Measurements from ENCODE around the gene NABP2.
A peak's percentile ranks its signal among the peaks of the same experiment; 100 is the strongest.

NABP2 gene

GRCh38 chr12:56202366-56202765 is 21.8 kb upstream of the NABP2 start:
- Mint-ChIP-seq H3K4me1 (ENCODE audit: low read depth) (peaks cover 2% of the 10 kb centered on the region), H3K4me3 (no peak overlapping the region), H3K36me3 (ENCODE audit: low read depth) (peaks cover 25% of the 10 kb centered on the region), H3K9me3 (no peaks in the 10 kb centered on the region), H3K27ac (no peak overlapping the region), H3K27me3 (no peaks in the 10 kb centered on the region)
- DNase-seq: no peak

GRCh38 chr12:56202838-56203237 is 21.3 kb upstream of the NABP2 start:
- Mint-ChIP-seq H3K4me3 (no peak overlapping the region), H3K36me3 (ENCODE audit: low read depth) (peaks cover 30% of the 10 kb centered on the region), H3K9me3 (no peaks in the 10 kb centered on the region), H3K27me3 (no peaks in the 10 kb centered on the region), H3K4me1 (ENCODE audit: low read depth) (peaks cover 2% of the 10 kb centered on the region), H3K27ac (no peak overlapping the region)
- no peak for DNase-seq

GRCh38 chr12:56204275-56204674 is 19.9 kb upstream of the NABP2 start:
- H3K4me1 Mint-ChIP-seq (ENCODE audit: low read depth): peaks cover 2% of the 10 kb centered on the region
- peaks cover 39% of the 10 kb centered on the region for H3K36me3 Mint-ChIP-seq (ENCODE audit: low read depth)
- H3K4me3 Mint-ChIP-seq: no peak overlapping the region
- no peak overlapping the region for H3K27ac Mint-ChIP-seq
- no peaks in the 10 kb centered on the region for H3K27me3 Mint-ChIP-seq
- H3K9me3 Mint-ChIP-seq: no peaks in the 10 kb centered on the region
- no peak for DNase-seq

- Mint-ChIP-seq H3K27me3 (no peaks in the 10 kb centered on the region), H3K9me3 (no peaks in the 10 kb centered on the region), H3K36me3 (ENCODE audit: low read depth) (peaks cover 49% of the 10 kb centered on the region), H3K4me3 (no peak overlapping the region), H3K27ac (no peak overlapping the region), H3K4me1 (ENCODE audit: low read depth) (peaks cover 2% of the 10 kb centered on the region)
- DNase-seq: no peak
These were observed 18.7 kb upstream of the NABP2 start for GRCh38 chr12:56205445-56205844.

- peaks cover 2% of the 10 kb centered on the region for H3K4me1 Mint-ChIP-seq (ENCODE audit: low read depth)
- no peak overlapping the region for H3K4me3 Mint-ChIP-seq
- peak overlapping the region; percentile 27 for H3K27ac Mint-ChIP-seq
- H3K36me3 Mint-ChIP-seq (ENCODE audit: low read depth): peaks cover 59% of the 10 kb centered on the region
- DNase-seq: peak; percentile 40
- H3K9me3 Mint-ChIP-seq: no peaks in the 10 kb centered on the region
- H3K27me3 Mint-ChIP-seq: no peaks in the 10 kb centered on the region
These were observed 17.5 kb upstream of the NABP2 start for GRCh38 chr12:56206452-56207166.

GRCh38 chr12:56208006-56208405 is 16.1 kb upstream of the NABP2 start:
- Mint-ChIP-seq H3K4me3 (no peak overlapping the region), H3K36me3 (ENCODE audit: low read depth) (peaks cover 73% of the 10 kb centered on the region), H3K4me1 (ENCODE audit: low read depth) (peaks cover 11% of the 10 kb centered on the region), H3K9me3 (no peaks in the 10 kb centered on the region), H3K27ac (no peak overlapping the region), H3K27me3 (no peaks in the 10 kb centered on the region)
- DNase-seq: no peak

- H3K9me3 Mint-ChIP-seq: no peaks in the 10 kb centered on the region
- no peaks in the 10 kb centered on the region for H3K27me3 Mint-ChIP-seq
- peak overlapping the region; percentile 69 for H3K27ac Mint-ChIP-seq
- DNase-seq: no peak
- no peak overlapping the region for H3K4me3 Mint-ChIP-seq
- H3K36me3 Mint-ChIP-seq (ENCODE audit: low read depth): peaks cover 83% of the 10 kb centered on the region
- H3K4me1 Mint-ChIP-seq (ENCODE audit: low read depth): peaks cover 16% of the 10 kb centered on the region
These were observed 11.8 kb upstream of the NABP2 start for GRCh38 chr12:56212361-56212760.

GRCh38 chr12:56213878-56214277 is 10.3 kb upstream of the NABP2 start:
- Mint-ChIP-seq H3K9me3 (no peaks in the 10 kb centered on the region), H3K36me3 (ENCODE audit: low read depth) (peaks cover 73% of the 10 kb centered on the region), H3K4me1 (ENCODE audit: low read depth) (peaks cover 16% of the 10 kb centered on the region), H3K4me3 (no peak overlapping the region), H3K27me3 (no peaks in the 10 kb centered on the region), H3K27ac (peak overlapping the region; percentile 20)
- no peak for DNase-seq

GRCh38 chr12:56216461-56216860 is 7.7 kb upstream of the NABP2 start:
- Mint-ChIP-seq H3K9me3 (no peaks in the 10 kb centered on the region), H3K4me1 (ENCODE audit: low read depth) (peaks cover 25% of the 10 kb centered on the region), H3K27me3 (no peaks in the 10 kb centered on the region), H3K36me3 (ENCODE audit: low read depth) (peaks cover 57% of the 10 kb centered on the region), H3K4me3 (no peak overlapping the region), H3K27ac (no peak overlapping the region)
- DNase-seq: no peak

- DNase-seq: no peak
- Mint-ChIP-seq H3K36me3 (ENCODE audit: low read depth) (peaks cover 42% of the 10 kb centered on the region), H3K4me3 (peak overlapping the region; percentile 25), H3K9me3 (no peaks in the 10 kb centered on the region), H3K27ac (no peak overlapping the region), H3K4me1 (ENCODE audit: low read depth) (peaks cover 38% of the 10 kb centered on the region), H3K27me3 (no peaks in the 10 kb centered on the region)
These were observed 4.3 kb upstream of the NABP2 start for GRCh38 chr12:56219840-56220239.

- DNase-seq: no peak
- peaks cover 43% of the 10 kb centered on the region for H3K36me3 Mint-ChIP-seq (ENCODE audit: low read depth)
- no peaks in the 10 kb centered on the region for H3K9me3 Mint-ChIP-seq
- no peaks in the 10 kb centered on the region for H3K27me3 Mint-ChIP-seq
- peak overlapping the region; percentile 93 for H3K4me3 Mint-ChIP-seq
- H3K27ac Mint-ChIP-seq: peak overlapping the region; percentile 95
- H3K4me1 Mint-ChIP-seq (ENCODE audit: low read depth): peaks cover 45% of the 10 kb centered on the region
These were observed 3.4 kb upstream of the NABP2 start for GRCh38 chr12:56220611-56221231.

GRCh38 chr12:56221232-56221756 is 2.8 kb upstream of the NABP2 start:
- peak overlapping the region; percentile 93 for H3K4me3 Mint-ChIP-seq
- H3K27me3 Mint-ChIP-seq: no peaks in the 10 kb centered on the region
- peaks cover 49% of the 10 kb centered on the region for H3K4me1 Mint-ChIP-seq (ENCODE audit: low read depth)
- H3K9me3 Mint-ChIP-seq: no peaks in the 10 kb centered on the region
- H3K27ac Mint-ChIP-seq: peak overlapping the region; percentile 95
- DNase-seq: no peak
- peaks cover 44% of the 10 kb centered on the region for H3K36me3 Mint-ChIP-seq (ENCODE audit: low read depth)

- H3K4me3 Mint-ChIP-seq: peak within 1 kb of the TSS; percentile 93
- H3K9me3 Mint-ChIP-seq: no peaks in the 10 kb centered on the region
- peaks cover 44% of the 10 kb centered on the region for H3K36me3 Mint-ChIP-seq (ENCODE audit: low read depth)
- DNase-seq: peak; percentile 96
- no peaks in the 10 kb centered on the region for H3K27me3 Mint-ChIP-seq
- H3K4me1 Mint-ChIP-seq (ENCODE audit: low read depth): peaks cover 46% of the 10 kb centered on the region
- peak within 1 kb of the TSS; percentile 95 for H3K27ac Mint-ChIP-seq
These were observed 2.2 kb upstream of the NABP2 start, which contains the start of gene RNF41 for GRCh38 chr12:56221757-56222530. RNF41 (minus strand) TSS chr12:56221922; CDS start chr12:56214047, 7,875 bp downstream.

GRCh38 chr12:56222531-56222895 is 1.6 kb upstream of the NABP2 start:
- Mint-ChIP-seq H3K27me3 (no peaks in the 10 kb centered on the region), H3K36me3 (ENCODE audit: low read depth) (peaks cover 47% of the 10 kb centered on the region), H3K9me3 (no peaks in the 10 kb centered on the region), H3K4me3 (peak overlapping the region; percentile 93), H3K27ac (peak overlapping the region; percentile 95), H3K4me1 (ENCODE audit: low read depth) (peaks cover 46% of the 10 kb centered on the region)
- no peak for DNase-seq
